ENCODE results near the gene TMEM97.
A peak's percentile ranks its signal among the peaks of the same experiment; 100 is the strongest.

Gene TMEM97

DNA sequence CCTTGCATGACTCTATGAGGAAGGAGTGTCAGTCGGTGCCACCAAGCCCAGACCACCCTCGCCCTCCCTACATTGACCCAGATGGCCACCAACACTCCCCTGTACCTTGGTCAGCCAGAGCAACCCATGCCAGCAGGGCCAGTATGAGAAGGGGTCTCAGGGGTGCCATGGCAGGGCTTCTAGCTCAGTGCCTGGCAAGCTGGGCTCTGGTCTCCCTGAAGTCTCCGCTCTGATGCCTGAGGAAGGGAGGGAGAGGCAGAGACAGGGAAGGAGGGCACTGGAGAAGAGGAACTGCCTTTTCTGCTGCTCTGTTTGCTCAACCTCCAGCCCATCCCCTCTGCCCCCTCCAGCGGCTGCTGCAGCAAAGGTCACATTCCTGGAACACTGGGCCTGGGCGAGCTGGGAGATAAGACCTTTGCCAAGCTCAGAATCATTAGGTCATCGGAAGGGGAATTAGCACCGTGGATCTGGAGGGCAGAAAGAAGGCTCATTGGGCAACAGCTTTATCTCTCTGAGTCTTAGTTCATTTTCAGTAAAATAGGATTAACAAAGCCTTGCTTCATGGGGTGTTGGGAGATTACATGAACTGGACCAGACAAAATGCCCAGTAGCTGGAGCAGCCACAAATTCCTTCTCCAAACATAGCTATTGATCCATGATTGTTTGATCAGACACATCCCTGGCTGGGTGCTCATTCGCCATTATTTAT is 51.2 kb downstream of the TMEM97 start, which contains the start of gene VTN:
TSS of gene VTN (minus strand) at position 273 of the 709 bp plus-strand sequence. CDS start at position 169, 104 bp downstream.
- TF ChIP-seq POLR2A (IDR thresholded peaks at IDR 0.05; ENCODE audit: low read length) (no peak), GATA1 (IDR thresholded peaks at IDR 0.05; ENCODE audit: low read depth, low read length) (no peak)
- DNase-seq = peak; percentile 26 to 27

DNA sequence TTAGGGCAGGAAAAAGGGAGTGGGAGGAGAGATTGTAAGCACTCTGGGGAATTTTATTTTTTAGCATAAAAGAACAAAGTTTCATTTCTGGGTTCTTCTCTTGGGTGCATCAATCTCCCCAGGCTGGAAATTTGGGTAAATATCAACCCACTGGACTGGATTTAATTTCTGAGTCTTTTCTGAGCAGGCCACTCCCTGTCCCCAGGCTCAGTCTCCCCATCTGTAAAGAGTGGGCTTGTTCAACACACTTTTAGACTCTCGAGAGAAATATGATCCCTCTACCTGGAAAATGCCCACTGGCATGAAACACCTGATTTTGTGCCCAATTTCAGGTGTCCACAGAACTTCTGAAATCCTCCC is 51.7 kb downstream of the TMEM97 start:
- no peak for DNase-seq
- TF ChIP-seq POLR2A (IDR thresholded peaks at IDR 0.05; ENCODE audit: low read length) (no peak), GATA1 (IDR thresholded peaks at IDR 0.05; ENCODE audit: low read depth, low read length) (no peak)

DNA sequence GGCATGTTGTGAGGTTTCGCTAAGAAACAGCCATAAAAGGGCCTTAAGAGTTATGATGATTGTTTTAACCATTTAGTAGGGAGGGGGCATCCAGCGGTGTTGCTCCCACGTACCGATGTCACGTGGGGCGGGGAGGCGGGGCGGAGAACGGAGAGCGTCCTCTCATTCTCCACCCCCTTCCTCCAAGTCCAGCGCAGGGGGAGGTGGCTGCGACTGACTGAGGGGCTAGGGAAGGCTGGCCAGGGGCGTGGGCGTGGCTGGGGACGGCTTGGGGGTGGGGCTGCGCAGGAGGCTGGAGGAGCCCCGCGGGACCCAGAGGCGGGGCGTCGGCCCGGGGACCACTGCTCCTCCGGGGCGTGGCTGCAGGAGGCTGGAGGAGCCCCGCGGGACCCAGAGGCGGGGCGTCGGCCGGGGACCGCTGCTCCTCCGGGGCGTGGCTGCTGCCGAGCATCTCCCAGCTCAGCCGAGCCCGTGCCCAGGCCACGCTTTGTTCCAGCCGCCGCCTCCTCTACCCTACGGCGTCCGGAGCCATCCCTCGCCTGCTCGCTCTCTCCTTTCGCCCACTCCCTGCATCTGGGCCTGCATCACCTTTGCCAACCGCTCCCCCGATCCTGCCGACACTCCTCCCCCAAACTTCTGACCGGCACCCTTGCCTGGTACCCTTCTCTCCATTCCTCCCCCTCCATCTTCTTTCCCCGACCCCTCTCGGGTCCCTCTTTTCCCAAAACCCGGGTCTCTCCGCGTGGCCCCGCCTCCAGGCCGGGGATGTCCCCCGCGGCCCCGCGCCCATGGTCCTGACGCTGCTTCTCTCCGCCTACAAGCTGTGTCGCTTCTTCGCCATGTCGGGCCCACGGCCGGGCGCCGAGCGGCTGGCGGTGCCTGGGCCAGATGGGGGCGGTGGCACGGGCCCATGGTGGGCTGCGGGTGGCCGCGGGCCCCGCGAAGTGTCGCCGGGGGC is 52.5 kb downstream of the TMEM97 start, which contains the start of gene SARM1:
TSS of gene SARM1 (plus strand) at position 450 of the 958 bp plus-strand sequence. CDS start at position 789, 339 bp downstream.
- peak; percentile 49 to 58 for DNase-seq
- TF ChIP-seq POLR2A (IDR thresholded peaks at IDR 0.05; ENCODE audit: low read length) = no peak
- no peak for TF ChIP-seq GATA1 (IDR thresholded peaks at IDR 0.05; ENCODE audit: low read depth, low read length)

DNA sequence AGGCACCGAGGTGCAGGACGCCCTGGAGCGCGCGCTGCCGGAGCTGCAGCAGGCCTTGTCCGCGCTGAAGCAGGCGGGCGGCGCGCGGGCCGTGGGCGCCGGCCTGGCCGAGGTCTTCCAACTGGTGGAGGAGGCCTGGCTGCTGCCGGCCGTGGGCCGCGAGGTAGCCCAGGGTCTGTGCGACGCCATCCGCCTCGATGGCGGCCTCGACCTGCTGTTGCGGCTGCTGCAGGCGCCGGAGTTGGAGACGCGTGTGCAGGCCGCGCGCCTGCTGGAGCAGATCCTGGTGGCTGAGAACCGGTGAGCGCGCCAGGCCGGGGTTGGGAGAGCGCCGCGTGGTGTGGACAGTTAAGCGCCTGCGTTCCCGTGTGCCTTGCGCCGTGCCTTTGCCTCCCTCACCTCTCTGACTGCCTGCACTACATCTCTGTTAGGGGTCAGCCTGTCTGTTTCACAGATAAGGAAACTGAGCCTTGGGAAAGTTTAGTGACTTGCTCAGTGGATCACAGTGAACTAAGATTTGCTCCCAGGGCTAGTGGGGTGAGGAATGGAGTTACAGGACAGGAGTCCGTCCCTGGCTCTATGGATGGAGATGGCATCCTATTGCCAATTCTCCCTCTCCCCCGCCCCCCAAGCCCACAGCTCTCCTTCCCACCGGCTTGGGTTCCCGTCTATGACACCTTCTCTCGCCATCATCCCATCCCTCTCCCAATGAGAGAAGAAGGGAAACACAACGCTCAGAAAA is 53.4 kb downstream of the TMEM97 start:
- no peak for TF ChIP-seq GATA1 (IDR thresholded peaks at IDR 0.05; ENCODE audit: low read depth, low read length)
- no peak for TF ChIP-seq POLR2A (IDR thresholded peaks at IDR 0.05; ENCODE audit: low read length)
- no peak for DNase-seq

DNA sequence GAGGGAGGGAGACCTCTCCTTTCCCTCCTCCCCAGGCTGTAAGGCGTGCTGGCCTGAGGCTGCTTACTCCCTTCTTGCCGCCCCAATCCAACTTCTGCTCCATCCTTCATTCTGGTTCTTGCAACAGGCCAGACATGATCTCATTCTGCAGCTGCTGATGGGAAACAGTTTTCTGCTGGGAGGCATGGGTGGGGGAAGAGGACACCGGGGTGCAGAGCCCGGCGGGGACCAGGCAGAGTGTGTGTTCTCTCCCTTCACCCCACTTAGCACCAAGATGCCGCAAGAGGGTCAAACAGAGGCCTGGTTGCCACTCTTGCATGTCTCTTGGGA is 53.9 kb downstream of the TMEM97 start:
- DNase-seq = no peak
- no peak for TF ChIP-seq POLR2A (IDR thresholded peaks at IDR 0.05; ENCODE audit: low read length)

All from erythroblast (primary cell).